Ovary (tissue), 9 donors: ENCODE measurements around the gene NEDD4. TPM values are rescaled to one million over a fixed set of nuclear protein-coding genes. Genes with fewer than 3 reads are reported as not detected.

Source experiments
- DNase-seq, 5 donors: peaks; one replicate each; pipeline ENCODE4 v3.0.0-alpha.2; 2019 to 2020
- H3K27ac ChIP-seq, 2 donors: fragments of 200-600 bp; one replicate each; pipeline versions ENCODE4 v1.5.1 to v1.8.0; 2019 to 2022
- H3K27me3 ChIP-seq: fragments of 200-600 bp; one replicate; pipeline ENCODE4 v1.8.0; 2022
- H3K36me3 ChIP-seq: fragments of 200-600 bp; sonication (generic); one replicate; pipeline ENCODE4 v1.5.1; 2019
- H3K4me1 ChIP-seq: one replicate; pipeline ENCODE4 v1.8.1; 2013; ENCODE audit warnings: mild to moderate bottlenecking, moderate library complexity; ENCODE audit not compliant: insufficient read depth
- H3K4me3 ChIP-seq: fragments of 200-600 bp; sonication (generic); one replicate; pipeline ENCODE4 v1.5.1; 2017
- H3K9me3 ChIP-seq, 2 donors: fragments of 200-600 bp in 1 of 2; sonication (generic) in 1 of 2; one replicate each; pipeline versions ENCODE4 v1.5.1 to v1.8.1; 2013 to 2019; ENCODE audit warnings: mild to moderate bottlenecking in 1 of 2, moderate library complexity in 1 of 2
- CTCF ChIP-seq, 3 donors: fragments of 450-650 bp in 2 of 3; fragments of 200-600 bp in 1 of 3; IDR thresholded peaks; one replicate each; pipeline versions ENCODE4 v1.5.1 to v1.8.0; 2016 to 2022; ENCODE audit warnings: antibody characterized with exemption in 3 of 3, mild to moderate bottlenecking in 1 of 3
- EP300 ChIP-seq: sonication (generic); formaldehyde crosslinking; IDR thresholded peaks from one replicate; pipeline ENCODE4 v1.6.1; 2017; ENCODE audit warnings: antibody characterized with exemption
- POLR2A ChIP-seq: fragments of 450-650 bp; IDR thresholded peaks from one replicate; pipeline ENCODE4 v1.6.1; 2017; ENCODE audit warnings: antibody characterized with exemption, mild to moderate bottlenecking, moderate library complexity
- WGBS, 3 donors: extraction: QIAGEN DNeasy Blood & Tissue Kit in 1 of 3; methylation state at CpG; one replicate each; pipeline versions ENCODE4 v1.1.5 to v1.1.7; 2013 to 2017; 5-methylcytosine and 5-hydroxymethylcytosine counted together
- intact Hi-C, 4 donors: fragments of 100-400 bp; cut with DNase I; formaldehyde crosslinking; loops; one replicate each; pipeline versions ENCODE4 v1.11.0 to v1.15.1; 2022 to 2023
- polyA plus RNA-seq, 2 donors: library from polyadenylated mRNA; stranded (reverse); fragments of 200-250 nt in 1 of 2; fragments of 350-450 nt in 1 of 2; fragmentation: Illumina TruSeq in 1 of 2; extraction: RNeasy Lipid Tissue Mini Kit (QIAGEN cat#74804) in 1 of 2; gene quantifications; one replicate each; pipeline ENCODE4 v1.2.3, GENCODE V29; 2013 to 2014
- small RNA-seq: library from RNA; depleted of rRNA; stranded (forward); fragments of <200 nt; gene quantifications from one replicate; pipeline ENCODE3, GENCODE V24; 2016
- total RNA-seq, 7 donors: library from RNA; depleted of rRNA in 2 of 7; stranded (reverse); fragments of >200 nt in 2 of 7; fragmentation: NEBNext Ultra II Directional in 3 of 7; extraction: Animal tissue kit (Norgen Biotek cat#: 25700) in 3 of 7; gene quantifications; one replicate each; pipeline versions ENCODE4 v1.1.0 to v1.2.4, GENCODE V29; 2016 to 2023
- donor health status: DM: no; HTN: no; CAD: no; lungs with moderate emphysema.
- donor health status: DM: no; HTN: no; CAD: no.
- donor health status: Bipolar disorder and iron deficiency.
- donor health status: DM: yes; HTN: yes; CAD: no.
- donor health status: DM: no; HTN: no; CAD: no.
- donor health status: DM: yes; HTN: yes; CAD: no.

Gene NEDD4
- total and polyA plus RNA-seq, 9 donors = 3.8 to 12.6 (median 10.2) TPM

GRCh38 chr15:55780292-55780691, 213.1 kb downstream of the NEDD4 start:
- Histone ChIP-seq H3K4me1 (no peaks in the 10 kb centered on the region), H3K27ac (no peak overlapping the region), H3K9me3 (no peaks in the 10 kb centered on the region), H3K36me3 (no peaks in the 10 kb centered on the region), H3K27me3 (no peaks in the 10 kb centered on the region), H3K4me3 (no peak overlapping the region)
- 58 to 62% (median 58%) methylated on average over 2 of the region's 2 CpGs for WGBS, 3 donors
- no peak for DNase-seq
- intact Hi-C loops = no loop called here
- no peak for TF ChIP-seq POLR2A
- TF ChIP-seq CTCF (IDR thresholded peaks at IDR 0.05) = no peak
- TF ChIP-seq EP300 = no peak

GRCh38 chr15:55778932-55779331, 214.5 kb downstream of the NEDD4 start:
- intact Hi-C loops = no loop called here
- no peaks in the 10 kb centered on the region for H3K36me3 ChIP-seq
- TF ChIP-seq EP300 (no peak), CTCF (IDR thresholded peaks at IDR 0.05) (no peak), POLR2A (no peak)

More at GRCh38 chr15:55778932-55779331, 214.5 kb downstream of the NEDD4 start:
- Histone ChIP-seq H3K4me1 (no peaks in the 10 kb centered on the region), H3K9me3 (no peaks in the 10 kb centered on the region), H3K27me3 (no peaks in the 10 kb centered on the region), H3K27ac (no peak overlapping the region), H3K4me3 (no peak overlapping the region)
- no peak for DNase-seq
- WGBS, 3 donors = 67 to 81% (median 79%) methylated on average over 3 of the region's 3 CpGs

Small RNA genes lying within 50 kb of the gene (small RNA-seq; reads per million reads assigned to genes)
- not detected for gene RN7SL568P
